Neural crest cell (in vitro differentiated cells): ENCODE measurements around the gene FLACC1. TPM values are rescaled to one million over a fixed set of nuclear protein-coding genes. Genes with fewer than 3 reads are reported as not detected.
A peak's percentile ranks its signal among the peaks of the same experiment; 100 is the strongest.

Source experiments
- DNase-seq: peaks from one replicate; pipeline ENCODE4 v3.0.0; 2021; ENCODE audit warnings: low read depth, mixed read lengths, low spot score
- H3K27ac Mint-ChIP-seq: one replicate; pipeline ENCODE4 v1.8.0; 2021; ENCODE audit warnings: mild to moderate bottlenecking, mixed read lengths; ENCODE audit not compliant: unreplicated experiment
- H3K27me3 Mint-ChIP-seq: 2 replicates; pipeline ENCODE4 v1.8.0; 2021; ENCODE audit warnings: low read depth, mild to moderate bottlenecking, mixed read lengths
- H3K36me3 Mint-ChIP-seq: 2 replicates; pipeline ENCODE4 v1.8.0; 2021; ENCODE audit warnings: low read depth, mild to moderate bottlenecking, mixed read lengths
- H3K4me1 Mint-ChIP-seq: 2 replicates; pipeline ENCODE4 v1.8.0; 2021; ENCODE audit warnings: mixed read lengths
- H3K4me3 Mint-ChIP-seq: one replicate; pipeline ENCODE4 v1.8.0; 2021; ENCODE audit warnings: mild to moderate bottlenecking, mixed read lengths
- H3K9me3 Mint-ChIP-seq: 2 replicates; pipeline ENCODE4 v1.8.0; 2021; ENCODE audit warnings: mixed read lengths
- CTCF ChIP-seq: fragments of 200-600 bp; sonication (generic); conservative IDR thresholded peaks from 2 replicates; pipeline ENCODE4 v1.5.0; 2021; ENCODE audit warnings: antibody characterized with exemption, mild to moderate bottlenecking
- total RNA-seq: library from RNA; stranded (reverse); gene quantifications from 2 replicates; pipeline ENCODE4 v1.2.1, GENCODE V29; 2021

FLACC1 gene
- total RNA-seq, 1 donor from 2014 or later = 1.0 TPM

- no peaks in the 10 kb centered on the region for H3K27me3 Mint-ChIP-seq
- no peaks in the 10 kb centered on the region for H3K9me3 Mint-ChIP-seq
- TF ChIP-seq CTCF = no peak
- peaks cover 21% of the 10 kb centered on the region for H3K4me1 Mint-ChIP-seq
- no peak for DNase-seq
- H3K4me3 Mint-ChIP-seq = no peak overlapping the region
- no peak overlapping the region for H3K27ac Mint-ChIP-seq
- H3K36me3 Mint-ChIP-seq = no peaks in the 10 kb centered on the region
Measured at GRCh38 chr2:201347138-201347537, 10.0 kb downstream of the FLACC1 start.

- Mint-ChIP-seq H3K36me3 (no peaks in the 10 kb centered on the region), H3K9me3 (no peaks in the 10 kb centered on the region), H3K27me3 (no peaks in the 10 kb centered on the region), H3K27ac (no peak overlapping the region), H3K4me3 (no peak overlapping the region), H3K4me1 (peaks cover 21% of the 10 kb centered on the region)
- no peak for TF ChIP-seq CTCF
- DNase-seq = no peak
Measured at GRCh38 chr2:201345625-201346213, 11.4 kb downstream of the FLACC1 start.

GRCh38 chr2:201344663-201345366, 12.3 kb downstream of the FLACC1 start:
- peak overlapping the region; percentile 23 for H3K27ac Mint-ChIP-seq
- H3K36me3 Mint-ChIP-seq = peaks cover 2% of the 10 kb centered on the region
- no peak for DNase-seq
- no peak overlapping the region for H3K4me3 Mint-ChIP-seq
- H3K4me1 Mint-ChIP-seq = peaks cover 21% of the 10 kb centered on the region
- H3K27me3 Mint-ChIP-seq = no peaks in the 10 kb centered on the region
- TF ChIP-seq CTCF = peak; percentile 20
- peaks cover 2% of the 10 kb centered on the region for H3K9me3 Mint-ChIP-seq

GRCh38 chr2:201343559-201343958, 13.6 kb downstream of the FLACC1 start:
- H3K4me3 Mint-ChIP-seq = no peak overlapping the region
- TF ChIP-seq CTCF = no peak

GRCh38 chr2:201342923-201343322, 14.2 kb downstream of the FLACC1 start:
- Mint-ChIP-seq H3K27ac (no peak overlapping the region), H3K4me3 (no peak overlapping the region), H3K36me3 (peaks cover 11% of the 10 kb centered on the region), H3K9me3 (peaks cover 10% of the 10 kb centered on the region), H3K27me3 (no peaks in the 10 kb centered on the region), H3K4me1 (peaks cover 11% of the 10 kb centered on the region)
- DNase-seq = no peak
- no peak for TF ChIP-seq CTCF

More at GRCh38 chr2:201343559-201343958, 13.6 kb downstream of the FLACC1 start:
- peaks cover 6% of the 10 kb centered on the region for H3K9me3 Mint-ChIP-seq
- H3K27me3 Mint-ChIP-seq = no peaks in the 10 kb centered on the region
- DNase-seq = no peak
- H3K4me1 Mint-ChIP-seq = peaks cover 15% of the 10 kb centered on the region
- H3K36me3 Mint-ChIP-seq = peaks cover 9% of the 10 kb centered on the region
- H3K27ac Mint-ChIP-seq = no peak overlapping the region
